ENCODE results near the gene RAPGEFL1.
"Not testable (repeated sequence)": the region's sequence is repeated elsewhere in the genome, so short reads cannot be mapped to it uniquely, and the experiment has no call there.

RAPGEFL1 gene

DNA sequence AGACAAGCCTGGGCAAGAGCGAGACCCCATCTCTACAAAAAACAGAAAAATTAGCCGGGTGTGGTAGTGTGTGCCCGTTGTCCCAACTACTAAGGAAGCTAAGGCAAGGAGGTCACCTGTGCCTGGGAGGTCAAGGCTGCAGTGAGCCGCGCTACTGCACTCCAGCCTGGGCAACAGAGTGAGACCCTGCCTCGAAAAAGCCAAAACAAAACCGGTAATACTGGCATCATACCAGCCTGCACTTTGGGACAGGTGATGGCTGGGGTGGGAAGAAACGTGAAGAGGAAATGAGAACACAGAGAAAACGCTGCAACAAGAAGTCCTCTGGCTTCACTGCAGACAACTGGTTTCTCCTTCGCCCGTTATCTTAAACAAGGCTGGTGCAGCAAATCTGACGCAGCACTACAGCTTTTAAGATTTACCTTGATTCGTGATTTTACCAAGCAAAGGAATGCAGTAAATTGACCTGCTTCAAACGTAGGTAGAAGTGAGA is 37.7 kb upstream of the RAPGEFL1 start:
- peaks cover 26% of the 10 kb centered on the region for H3K4me1 Mint-ChIP-seq
- no peak for TF ChIP-seq CTCF (IDR thresholded peaks at IDR 0.05)
- peak overlapping the region; percentile 95 for H3K4me3 Mint-ChIP-seq
- no peaks in the 10 kb centered on the region for H3K9me3 Mint-ChIP-seq
- peak overlapping the region; percentile 99 for H3K27ac Mint-ChIP-seq
- peaks cover 4% of the 10 kb centered on the region for H3K27me3 Mint-ChIP-seq (ENCODE audit: low read depth, poor library complexity)
- H3K36me3 Mint-ChIP-seq (ENCODE audit: low read depth): peaks cover 49% of the 10 kb centered on the region
- DNase-seq: peak; percentile 19

- H3K4me1 Mint-ChIP-seq: peaks cover 32% of the 10 kb centered on the region
- H3K27ac Mint-ChIP-seq; H3K4me3 Mint-ChIP-seq; H3K9me3 Mint-ChIP-seq; H3K27me3 Mint-ChIP-seq (ENCODE audit: low read depth, poor library complexity); DNase-seq: not testable (repeated sequence)
- H3K36me3 Mint-ChIP-seq (ENCODE audit: low read depth): peaks cover 47% of the 10 kb centered on the region
These were observed 34.1 kb upstream of the RAPGEFL1 start for GRCh38 chr17:40143166-40143565.

DNA sequence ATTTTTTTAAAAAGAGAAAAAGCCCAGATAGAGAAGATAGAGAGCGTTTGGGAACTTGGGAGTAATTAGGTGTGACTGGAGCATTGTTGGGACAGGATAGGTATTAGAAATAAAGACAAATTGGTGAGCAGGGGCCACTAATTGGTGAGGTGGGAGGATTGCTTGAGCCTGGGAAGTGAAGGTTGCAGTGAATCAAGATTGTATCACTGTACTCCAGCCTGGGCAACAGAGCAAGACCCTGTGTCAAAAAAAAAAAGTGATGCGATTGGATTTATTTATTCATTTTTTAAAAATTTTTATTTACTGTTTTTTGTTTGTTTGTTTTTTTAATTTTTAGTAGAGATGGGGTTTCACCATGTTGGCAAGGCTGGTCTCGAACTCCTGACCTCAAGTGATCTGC is 31.8 kb upstream of the RAPGEFL1 start:
- DNase-seq: no peak
- Mint-ChIP-seq H3K4me1 (peaks cover 23% of the 10 kb centered on the region), H3K9me3 (no peaks in the 10 kb centered on the region), H3K4me3 (no peak overlapping the region), H3K27me3 (ENCODE audit: low read depth, poor library complexity) (no peaks in the 10 kb centered on the region), H3K36me3 (ENCODE audit: low read depth) (peaks cover 67% of the 10 kb centered on the region), H3K27ac (peak overlapping the region; percentile 88)
- TF ChIP-seq CTCF (IDR thresholded peaks at IDR 0.05): no peak

- H3K4me3 Mint-ChIP-seq: no peak overlapping the region
- H3K27ac Mint-ChIP-seq: peak overlapping the region; percentile 78
- peaks cover 75% of the 10 kb centered on the region for H3K36me3 Mint-ChIP-seq (ENCODE audit: low read depth)
- no peaks in the 10 kb centered on the region for H3K27me3 Mint-ChIP-seq (ENCODE audit: low read depth, poor library complexity)
- DNase-seq: no peak
- TF ChIP-seq CTCF (IDR thresholded peaks at IDR 0.05): no peak
- H3K4me1 Mint-ChIP-seq: peaks cover 5% of the 10 kb centered on the region
- no peaks in the 10 kb centered on the region for H3K9me3 Mint-ChIP-seq
These were observed 28.7 kb upstream of the RAPGEFL1 start for GRCh38 chr17:40148527-40148926.

- peaks cover 5% of the 10 kb centered on the region for H3K4me1 Mint-ChIP-seq
- no peaks in the 10 kb centered on the region for H3K27me3 Mint-ChIP-seq (ENCODE audit: low read depth, poor library complexity)
- no peak for TF ChIP-seq CTCF (IDR thresholded peaks at IDR 0.05)
- H3K9me3 Mint-ChIP-seq: no peaks in the 10 kb centered on the region
- peak overlapping the region; percentile 68 for H3K27ac Mint-ChIP-seq
- H3K4me3 Mint-ChIP-seq: no peak overlapping the region
- H3K36me3 Mint-ChIP-seq (ENCODE audit: low read depth): peaks cover 89% of the 10 kb centered on the region
- no peak for DNase-seq
These were observed 27.0 kb upstream of the RAPGEFL1 start for GRCh38 chr17:40150276-40150675.

DNA sequence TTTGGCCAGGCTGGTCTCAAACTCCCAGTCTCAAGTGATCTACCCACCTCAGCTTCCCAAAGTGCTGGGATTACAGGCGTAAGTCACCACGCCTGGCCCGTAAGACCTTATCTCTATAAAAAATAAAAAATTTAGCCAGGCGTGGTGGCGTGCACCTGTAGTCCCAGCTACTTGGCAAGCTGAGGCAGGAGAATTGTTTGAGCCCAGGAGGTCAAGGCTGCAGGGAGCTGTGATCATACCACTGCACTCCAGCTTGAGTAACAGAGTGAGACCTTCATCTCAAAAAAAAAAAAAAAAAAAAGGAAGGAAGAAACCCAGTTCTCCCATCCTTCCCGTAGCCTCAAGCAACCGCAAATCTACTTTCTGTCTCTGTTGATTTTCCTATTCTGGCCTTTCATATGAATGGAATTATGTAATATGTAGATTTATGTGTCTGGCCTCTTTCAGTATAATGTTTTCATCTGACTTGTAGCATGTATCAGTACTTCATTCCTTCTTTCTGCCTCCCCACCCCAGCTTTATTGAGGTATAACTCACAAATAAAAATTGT is 25.8 kb upstream of the RAPGEFL1 start:
- Mint-ChIP-seq H3K4me3 (no peak overlapping the region), H3K4me1 (peaks cover 5% of the 10 kb centered on the region), H3K27ac (no peak overlapping the region), H3K9me3 (no peaks in the 10 kb centered on the region), H3K27me3 (ENCODE audit: low read depth, poor library complexity) (no peaks in the 10 kb centered on the region), H3K36me3 (ENCODE audit: low read depth) (peaks cover 88% of the 10 kb centered on the region)
- TF ChIP-seq CTCF (IDR thresholded peaks at IDR 0.05): no peak
- DNase-seq: no peak
